Right atrium auricular region (tissue), 2 donors: ENCODE results near the gene TMC2. TPM values are rescaled to one million over a fixed set of nuclear protein-coding genes. Genes with fewer than 3 reads are reported as not detected.
A peak's percentile ranks its signal among the peaks of the same experiment; 100 is the strongest.
"Not testable (repeated sequence)": the region's sequence is repeated elsewhere in the genome, so short reads cannot be mapped to it uniquely, and the experiment has no call there.

Source experiments
- DNase-seq: peaks from one replicate; pipeline ENCODE4 v3.0.0-alpha.2; 2019; ENCODE audit warnings: low spot score
- H3K27ac ChIP-seq, 2 donors: fragments of 200-600 bp; sonication (generic); 1 replicate in 1 of 2; 2 replicates in 1 of 2; pipeline ENCODE4 v1.5.1; 2016 to 2019
- H3K27me3 ChIP-seq, 2 donors: fragments of 200-600 bp; sonication (generic); one replicate each; pipeline versions ENCODE4 v1.5.1 to v1.6.0; 2017 to 2019
- H3K36me3 ChIP-seq: fragments of 200-600 bp; sonication (generic); one replicate; pipeline ENCODE4 v1.5.1; 2016
- H3K4me1 ChIP-seq, 2 donors: fragments of 200-600 bp; sonication (generic); one replicate each; pipeline versions ENCODE4 v1.5.1 to v1.6.0; 2017 to 2019
- H3K4me3 ChIP-seq, 2 donors: fragments of 200-600 bp; sonication (generic); 1 replicate in 1 of 2; 2 replicates in 1 of 2; pipeline ENCODE4 v1.5.1; 2017 to 2019; ENCODE audit warnings: mild to moderate bottlenecking in 1 of 2, moderate library complexity in 1 of 2
- H3K9me3 ChIP-seq, 2 donors: fragments of 200-600 bp; sonication (generic); one replicate each; pipeline ENCODE4 v1.5.1; 2019
- CTCF ChIP-seq, 2 donors: fragments of 200-600 bp; sonication (generic); IDR thresholded peaks; one replicate each; pipeline ENCODE4 v1.5.1; 2019; ENCODE audit warnings: antibody characterized with exemption in 2 of 2
- total RNA-seq, 2 donors: library from RNA; depleted of rRNA; stranded (reverse); fragments of >200 nt; gene quantifications; one replicate each; pipeline ENCODE4 v1.1.0, GENCODE V29; 2016

TMC2 gene
- total RNA-seq, 2 donors from 2014 or later = not detected

DNA sequence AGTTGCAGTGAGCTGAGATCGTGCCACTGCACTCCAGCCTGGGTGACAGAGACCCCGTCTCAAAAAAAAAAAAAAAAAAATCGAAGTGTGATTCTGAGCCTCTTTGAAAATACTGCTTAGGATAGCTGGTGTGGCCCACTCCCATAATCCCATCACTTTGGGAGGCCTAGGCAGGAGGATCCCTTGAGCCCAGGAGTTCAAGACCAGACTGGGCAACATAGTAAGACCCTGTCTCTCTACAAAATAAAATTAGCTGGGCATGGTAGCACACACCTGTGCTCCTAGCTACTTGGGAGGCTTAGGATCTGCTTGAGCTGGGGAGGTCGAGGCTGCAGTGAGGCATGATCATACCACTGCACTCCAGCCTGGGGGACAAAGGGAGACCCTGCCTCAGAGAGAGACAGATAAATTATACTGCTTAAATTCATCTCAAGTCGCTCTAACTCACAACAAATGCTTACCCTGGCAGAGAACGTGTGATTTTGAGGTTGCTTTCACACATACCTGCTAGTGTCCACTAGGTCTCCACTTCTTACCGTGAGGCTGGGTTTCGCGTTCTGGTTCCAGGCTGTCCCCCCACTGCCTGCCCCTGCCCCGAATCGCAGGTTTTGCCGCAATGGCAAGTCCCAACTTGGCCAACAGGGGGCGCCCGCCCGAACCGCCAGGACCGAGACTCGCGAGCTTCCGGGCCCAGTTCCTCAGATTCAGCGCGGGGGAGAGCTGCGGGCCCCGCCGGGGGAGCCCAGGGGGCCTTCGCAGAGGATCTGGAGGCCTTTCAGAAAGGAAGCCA, 12.3 kb upstream of the TMC2 start:
- peak overlapping the region; percentile 83 to 93 for H3K27ac ChIP-seq
- peak overlapping the region; percentile 60 to 88 for H3K4me3 ChIP-seq
- H3K27me3 ChIP-seq = no peaks in the 10 kb centered on the region
- peaks cover 0 to 13% of the 10 kb centered on the region in 2 donors for H3K4me1 ChIP-seq
- peak; percentile 98 to 99 for TF ChIP-seq CTCF (IDR thresholded peaks at IDR 0.05)
- DNase-seq = peak; percentile 87
- H3K9me3 ChIP-seq = no peaks in the 10 kb centered on the region
- H3K36me3 ChIP-seq = no peaks in the 10 kb centered on the region

GRCh38 chr20:2524709-2525506, 11.5 kb upstream of the TMC2 start:
- H3K4me1 ChIP-seq = peaks cover 0 to 13% of the 10 kb centered on the region in 2 donors
- H3K36me3 ChIP-seq = no peaks in the 10 kb centered on the region
- peak; percentile 71 for DNase-seq
- no peaks in the 10 kb centered on the region for H3K27me3 ChIP-seq
- H3K4me3 ChIP-seq = peak overlapping the region; percentile 60 to 88
- peak overlapping the region; percentile 83 to 93 for H3K27ac ChIP-seq
- no peaks in the 10 kb centered on the region for H3K9me3 ChIP-seq
- TF ChIP-seq CTCF (IDR thresholded peaks at IDR 0.05) = peak; percentile 29 to 44

DNA sequence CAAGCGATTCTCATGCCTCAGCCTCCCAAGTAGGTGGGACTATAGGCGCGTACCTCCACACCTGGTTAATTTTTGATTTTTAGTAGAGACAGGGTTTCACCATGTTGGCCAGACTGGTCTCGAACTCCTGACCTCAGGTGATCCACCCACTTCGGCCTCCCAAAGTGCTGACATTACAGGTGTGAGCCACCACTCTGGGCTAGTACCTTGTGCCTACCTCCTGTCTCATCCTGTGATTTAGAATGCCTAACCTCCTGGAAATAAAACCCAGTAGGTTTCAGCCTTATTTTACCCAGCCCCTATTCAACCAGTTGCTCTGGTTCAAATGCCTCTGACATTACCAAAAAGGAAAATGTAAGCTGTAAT, 10.2 kb upstream of the TMC2 start:
- not testable (repeated sequence) for H3K36me3 ChIP-seq, DNase-seq, H3K4me3 ChIP-seq, H3K27me3 ChIP-seq, H3K9me3 ChIP-seq, H3K27ac ChIP-seq
- peaks cover 0 to 13% of the 10 kb centered on the region in 2 donors for H3K4me1 ChIP-seq

DNA sequence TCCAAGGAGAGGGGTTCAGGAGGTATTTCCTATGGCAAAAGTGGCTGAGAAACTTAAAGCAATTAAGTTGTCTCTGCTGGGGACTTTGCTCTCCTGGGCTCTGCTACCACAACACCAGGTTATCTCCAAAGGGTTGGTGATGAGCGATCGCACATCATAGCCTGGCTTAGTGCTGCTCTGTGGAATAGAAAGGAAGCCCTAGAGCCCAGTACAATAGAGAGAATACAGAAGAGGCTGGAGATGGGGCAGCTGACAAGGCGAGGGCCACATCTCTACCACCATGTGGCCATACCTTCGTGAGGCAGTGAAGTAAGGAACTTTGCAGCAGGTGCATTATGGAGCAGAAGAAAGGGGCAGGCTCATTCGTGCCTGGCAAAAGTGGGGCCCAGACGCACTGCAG, 8.6 kb upstream of the TMC2 start:
- Histone ChIP-seq H3K9me3 (no peaks in the 10 kb centered on the region), H3K36me3 (no peaks in the 10 kb centered on the region), H3K27ac (no peak overlapping the region), H3K27me3 (no peaks in the 10 kb centered on the region), H3K4me3 (no peak overlapping the region), H3K4me1 (peaks cover 0 to 13% of the 10 kb centered on the region in 2 donors)
- TF ChIP-seq CTCF (IDR thresholded peaks at IDR 0.05) = no peak
- DNase-seq = no peak

- no peak for TF ChIP-seq CTCF (IDR thresholded peaks at IDR 0.05)
- no peak overlapping the region for H3K4me3 ChIP-seq
Measured at GRCh38 chr20:2528671-2529271, 7.6 kb upstream of the TMC2 start.

DNA sequence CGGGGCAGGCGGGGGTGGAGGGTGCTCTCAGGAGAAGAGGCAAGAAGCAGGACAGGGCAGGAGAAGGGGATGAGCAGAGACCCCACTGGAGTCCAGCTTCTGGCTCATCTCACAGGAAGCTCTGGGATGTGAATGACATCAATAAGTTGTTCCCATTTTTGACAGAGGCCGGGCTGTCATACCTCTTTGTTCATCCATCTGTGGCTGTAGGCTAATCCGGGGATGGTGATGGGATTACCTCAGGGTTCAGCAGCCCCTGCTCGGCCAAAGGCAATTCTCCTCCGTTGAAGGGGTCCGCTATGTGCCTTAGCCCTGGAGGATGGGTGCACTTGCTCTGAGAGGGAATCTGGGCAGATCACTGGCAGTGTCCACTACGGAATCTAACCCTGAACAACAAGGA, 3.3 kb upstream of the TMC2 start:
- TF ChIP-seq CTCF (IDR thresholded peaks at IDR 0.05) = no peak
- H3K9me3 ChIP-seq = no peaks in the 10 kb centered on the region
- H3K4me3 ChIP-seq = no peak overlapping the region
- DNase-seq = no peak
- H3K27me3 ChIP-seq = no peaks in the 10 kb centered on the region
- peaks cover 0 to 8% of the 10 kb centered on the region in 2 donors for H3K4me1 ChIP-seq
- H3K27ac ChIP-seq = no peak overlapping the region
- no peaks in the 10 kb centered on the region for H3K36me3 ChIP-seq

More at GRCh38 chr20:2528671-2529271, 7.6 kb upstream of the TMC2 start:
- no peak for DNase-seq
- no peaks in the 10 kb centered on the region for H3K27me3 ChIP-seq
- no peaks in the 10 kb centered on the region for H3K36me3 ChIP-seq
- H3K4me1 ChIP-seq = peaks cover 0 to 11% of the 10 kb centered on the region in 2 donors
- H3K27ac ChIP-seq = no peak overlapping the region
- H3K9me3 ChIP-seq = no peaks in the 10 kb centered on the region
